SKM-1 (cell line): ENCODE measurements around the gene ZFP64.

ENCODE experiments used
- DNase-seq: peaks from one replicate; lab custom pipeline; 2025; ENCODE audit not compliant: unreplicated experiment; lab: John Stamatoyannopoulos, UW

ZFP64 gene

DNA sequence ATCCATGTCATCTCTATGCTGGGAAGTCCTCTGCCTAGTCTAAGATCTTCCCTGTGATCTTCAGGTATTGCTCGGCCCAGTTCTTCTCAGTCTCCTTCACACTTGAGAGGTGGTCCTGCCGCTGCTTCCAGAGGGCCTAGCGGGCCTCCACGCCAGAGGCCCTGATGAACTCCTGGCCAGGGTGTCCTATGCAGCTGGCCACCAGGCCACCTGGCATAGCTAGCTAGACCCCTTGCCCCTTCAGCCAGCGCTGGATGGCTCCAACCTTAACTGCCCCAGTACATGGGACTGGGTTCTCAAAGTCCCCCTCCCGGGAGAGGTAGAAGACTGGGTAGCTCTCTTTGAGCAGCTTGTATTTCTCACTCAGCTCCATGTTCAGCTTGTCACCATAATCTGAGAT lies 81.1 kb downstream of the ZFP64 start:
- DNase-seq, result no peak

DNA sequence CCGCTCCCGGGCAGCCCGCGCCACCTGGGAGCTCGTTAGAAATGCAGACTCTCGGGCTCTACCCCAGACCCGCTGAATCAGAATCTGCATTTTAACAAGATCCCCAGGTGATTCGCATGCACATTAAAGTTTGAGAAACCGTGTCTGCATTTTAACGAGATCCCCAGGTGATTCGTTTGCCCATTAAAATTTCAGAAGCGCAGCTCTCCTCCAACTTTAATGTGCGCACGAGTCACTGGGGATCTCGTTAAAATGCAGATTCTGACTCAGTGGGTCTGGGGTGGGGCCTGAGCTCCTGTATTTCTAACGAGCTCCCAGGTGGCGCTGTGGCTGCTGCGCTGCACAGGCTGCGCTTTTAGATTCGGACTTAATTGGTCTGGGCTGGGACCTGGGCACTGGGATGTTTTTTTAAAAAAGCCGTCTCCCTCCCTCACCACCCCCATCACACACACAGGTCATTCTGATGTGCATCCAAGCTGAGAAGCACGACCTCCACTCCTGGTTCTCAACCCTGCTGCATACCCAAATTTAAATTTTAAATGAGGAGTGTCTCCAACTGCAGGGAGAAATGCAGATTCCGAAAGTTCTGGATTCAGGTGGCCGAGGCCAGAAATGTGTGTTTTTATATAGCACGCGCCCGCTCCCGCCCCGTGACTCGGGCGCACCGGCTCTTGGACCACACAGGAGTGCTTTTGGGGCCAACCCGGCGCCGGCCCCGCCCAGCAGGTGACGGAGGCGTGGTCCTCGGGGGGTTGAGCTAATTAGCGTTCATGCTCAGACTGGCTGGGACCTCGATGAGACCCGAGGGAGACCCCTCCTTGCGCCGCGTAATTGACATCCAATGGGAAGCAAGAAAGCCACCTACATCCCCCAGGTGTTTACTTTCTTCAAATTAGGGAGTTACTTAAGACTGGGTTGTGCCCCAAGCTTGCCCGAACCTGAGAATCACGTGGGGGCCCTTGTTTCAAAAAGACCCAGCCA lies 85.8 kb downstream of the ZFP64 start:
- no peak for DNase-seq

DNA sequence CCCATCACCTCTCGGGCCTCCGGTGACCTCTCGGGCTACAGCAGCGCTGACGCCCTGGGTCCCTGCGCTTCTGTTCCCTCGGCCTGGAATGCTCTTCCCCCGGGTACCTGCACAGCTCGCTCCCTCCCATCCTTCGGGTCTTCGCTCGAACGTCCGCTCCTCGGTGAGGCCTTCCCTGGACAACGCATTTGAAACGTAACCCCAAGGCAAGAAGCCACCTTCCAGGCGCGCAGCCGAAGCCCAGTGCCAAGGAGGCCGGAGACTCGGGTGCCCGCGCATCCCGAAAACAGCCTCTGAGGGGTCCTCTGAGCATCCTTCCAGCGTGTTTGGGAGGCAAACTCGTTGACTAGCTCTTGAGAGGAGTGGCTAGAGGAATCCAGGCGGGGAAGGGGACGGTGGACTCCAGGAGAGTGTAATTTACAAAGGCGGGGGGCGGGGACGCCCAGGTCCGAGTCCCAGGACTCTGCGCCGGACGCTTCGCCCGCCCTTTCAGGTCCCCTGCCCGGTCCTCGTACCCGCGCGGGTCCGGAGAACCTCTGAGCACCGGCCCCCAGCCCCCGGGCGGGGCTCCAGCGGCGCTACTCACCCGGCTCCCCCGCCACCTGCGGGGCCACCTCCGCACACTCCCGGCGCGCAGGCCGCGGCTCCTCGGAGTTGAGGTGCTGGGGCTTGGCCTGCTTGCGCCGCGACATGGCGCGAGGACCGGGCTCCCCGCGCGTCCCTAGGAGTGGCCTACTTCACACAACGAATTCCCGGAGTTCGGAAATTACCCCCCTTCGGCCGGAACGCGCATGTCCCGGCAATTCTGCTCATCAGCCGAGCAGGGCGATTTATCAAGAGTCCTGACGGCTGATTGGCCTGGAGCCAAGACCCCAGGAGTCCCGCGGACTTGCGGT lies 86.8 kb downstream of the ZFP64 start:
- DNase-seq, result no peak

DNA sequence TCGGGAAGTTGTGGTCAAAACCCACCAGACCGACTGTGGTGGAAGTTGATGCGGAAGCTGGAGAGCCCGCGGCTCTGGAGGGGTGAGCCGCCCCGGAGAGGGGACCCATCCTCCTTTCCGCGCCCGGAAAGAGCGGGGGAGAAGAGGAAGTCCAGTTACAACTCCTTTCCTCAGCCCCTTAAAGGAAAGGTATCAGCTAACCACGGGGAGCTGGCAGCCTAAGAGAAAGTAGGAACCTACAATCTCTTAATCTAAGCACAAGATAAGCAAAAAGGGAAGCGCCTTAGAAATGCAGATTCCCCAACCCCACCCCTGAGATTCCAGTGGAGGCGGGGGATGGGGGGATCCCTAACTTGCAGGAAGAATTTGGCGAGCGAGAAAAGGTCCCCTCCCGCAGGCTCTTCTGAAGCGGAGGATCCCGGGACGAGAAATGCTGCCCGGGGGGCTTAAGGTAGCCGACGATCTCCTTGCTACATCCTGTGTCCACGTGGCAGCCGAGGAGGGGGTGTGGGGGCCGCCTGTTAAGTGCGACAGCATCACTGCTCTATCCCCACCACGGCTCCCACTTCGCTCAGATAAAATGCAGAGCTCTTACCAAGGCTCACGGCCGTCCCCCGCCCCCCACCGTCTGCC lies 87.5 kb downstream of the ZFP64 start:
- peak; percentile 93 for DNase-seq

DNA sequence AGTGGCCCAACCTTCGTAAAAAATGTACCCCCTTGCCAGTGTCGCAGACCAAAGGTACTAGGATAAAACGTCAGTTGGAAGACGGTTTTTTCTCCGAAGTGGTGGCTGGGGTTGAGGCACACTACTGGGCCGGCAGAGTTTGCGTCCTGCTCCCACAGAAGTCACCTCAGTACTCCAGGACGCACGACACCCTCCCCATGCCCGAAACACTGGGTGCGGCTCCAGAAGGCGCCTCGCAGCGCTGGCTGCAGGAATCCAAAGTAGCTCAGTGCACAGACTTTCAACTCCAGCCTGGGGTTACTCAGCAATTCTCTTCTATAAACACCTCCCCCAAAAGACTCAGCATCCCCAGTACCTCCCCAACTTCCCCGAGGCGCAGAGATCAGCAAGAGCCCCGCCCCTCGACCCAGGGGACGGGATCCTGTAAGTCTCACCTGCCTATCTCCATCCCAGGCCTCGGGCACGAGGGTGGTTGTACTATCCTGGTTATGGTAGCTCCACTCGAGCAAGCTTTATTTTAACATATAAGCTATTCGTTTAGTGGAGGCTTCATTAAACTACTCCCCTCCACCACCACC lies 88.2 kb downstream of the ZFP64 start:
- DNase-seq, result peak; percentile 93

DNA sequence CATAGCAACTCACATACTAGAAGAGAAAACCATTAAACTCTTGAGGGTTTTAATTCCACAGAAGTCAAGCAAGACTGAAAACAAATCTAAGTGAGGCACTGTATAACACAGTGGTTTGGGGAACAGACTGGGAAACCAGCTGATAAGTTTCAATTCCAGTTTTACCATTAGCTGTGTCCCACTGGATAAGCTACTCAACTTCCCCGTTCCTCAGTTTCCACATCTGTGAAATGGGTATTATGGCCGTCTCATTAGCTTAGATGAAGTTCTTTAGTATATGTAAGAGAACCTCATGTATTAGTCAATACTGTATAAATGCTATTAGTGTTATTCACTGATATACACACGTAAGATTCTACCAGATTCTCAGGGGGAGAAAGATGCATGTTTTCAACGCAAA lies 89.0 kb downstream of the ZFP64 start:
- no peak for DNase-seq

DNA sequence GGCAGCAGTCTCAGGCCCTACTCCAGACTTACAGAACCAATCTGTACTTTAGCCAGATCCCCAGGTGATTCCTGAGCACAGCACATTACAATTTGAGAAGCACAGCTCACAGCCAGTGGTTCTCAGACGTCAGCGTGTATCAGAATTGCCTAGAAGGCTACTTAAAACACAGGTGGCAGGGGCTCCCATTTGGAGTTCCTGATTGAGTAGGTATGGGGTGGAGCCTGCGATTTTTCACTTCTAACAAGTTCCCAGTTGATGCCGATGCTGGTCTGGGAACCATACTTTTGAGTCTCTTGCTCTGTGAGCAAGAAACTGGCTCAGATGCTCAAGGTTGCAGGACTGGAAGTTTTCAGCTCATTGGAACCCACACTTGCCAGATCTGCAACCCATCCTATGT lies 89.5 kb downstream of the ZFP64 start:
- DNase-seq, result no peak
